CD4-positive, alpha-beta T cell treated with Interleukin-12 subunit alpha and Interleukin-12 subunit beta, for 1 hour (primary cell): ENCODE measurements around the gene TNFRSF11A.

ENCODE experiments used
- DNase-seq: peaks from one replicate; pipeline ENCODE4 v3.0.0-alpha.2; 2020

TNFRSF11A gene

DNA sequence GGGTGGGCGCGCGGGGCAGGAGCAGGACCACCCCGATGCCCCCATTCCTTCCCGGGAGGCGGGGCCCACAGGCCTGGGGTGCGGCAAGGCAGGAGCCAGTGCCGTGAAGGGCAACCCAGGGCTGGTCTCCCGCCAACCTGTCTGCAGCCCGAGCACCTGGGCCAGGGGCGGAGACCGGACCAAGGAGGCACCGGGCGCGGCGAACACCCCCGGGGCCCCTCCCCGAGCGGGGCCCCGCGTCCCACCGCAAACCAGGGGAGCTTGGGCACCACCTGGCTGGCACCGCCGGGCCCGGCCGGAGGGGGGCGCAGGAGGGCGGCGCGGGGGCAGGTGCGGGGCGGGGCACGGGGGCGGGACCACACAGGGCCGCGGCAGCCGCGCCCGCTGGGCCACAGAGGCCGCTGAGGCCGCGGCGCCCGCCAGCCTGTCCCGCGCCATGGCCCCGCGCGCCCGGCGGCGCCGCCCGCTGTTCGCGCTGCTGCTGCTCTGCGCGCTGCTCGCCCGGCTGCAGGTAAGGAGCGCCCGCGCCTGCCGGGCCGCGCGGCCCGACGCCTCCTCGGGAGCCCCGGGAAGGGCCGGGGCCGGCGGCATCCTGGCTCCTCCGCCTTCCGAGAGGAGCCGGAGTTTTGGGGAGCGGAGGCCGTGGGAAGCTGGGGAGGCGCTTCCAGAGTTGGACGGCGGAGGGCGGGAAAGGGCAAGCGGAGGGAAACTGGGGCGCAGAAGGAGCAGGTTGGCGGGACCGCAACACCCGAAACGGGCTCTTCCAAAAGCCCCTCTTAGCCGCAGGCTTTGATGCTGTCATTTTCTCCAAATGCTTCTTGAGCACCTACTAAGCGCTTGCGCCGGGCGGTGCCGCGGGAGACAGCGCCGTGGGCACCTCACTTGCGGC is at the start of gene TNFRSF11A:
TSS of gene TNFRSF11A (plus strand) at position 394 of the 889 bp plus-strand sequence. CDS start at position 437, 43 bp downstream.
- DNase-seq = peak; percentile 65

DNA sequence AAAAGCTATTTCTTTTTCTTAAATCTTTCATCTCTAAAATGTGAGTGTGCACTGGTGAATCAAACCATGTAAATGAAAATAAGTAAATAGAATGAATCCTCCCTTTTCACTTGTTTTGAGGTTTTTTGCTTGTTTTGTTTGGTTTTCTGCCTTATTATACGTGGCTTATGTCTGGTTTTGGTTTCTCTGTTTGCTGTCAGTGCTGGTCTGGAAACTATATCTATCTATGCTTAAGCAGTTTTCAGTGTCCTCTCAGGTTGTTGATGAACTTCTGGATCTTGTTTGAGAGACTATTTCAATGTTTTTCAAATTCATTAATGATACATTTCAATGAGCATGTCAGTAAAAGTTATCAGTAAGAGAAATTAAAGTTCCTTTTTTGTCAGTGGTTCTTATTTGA is 48.1 kb upstream of the TNFRSF11A start:
- DNase-seq = no peak

DNA sequence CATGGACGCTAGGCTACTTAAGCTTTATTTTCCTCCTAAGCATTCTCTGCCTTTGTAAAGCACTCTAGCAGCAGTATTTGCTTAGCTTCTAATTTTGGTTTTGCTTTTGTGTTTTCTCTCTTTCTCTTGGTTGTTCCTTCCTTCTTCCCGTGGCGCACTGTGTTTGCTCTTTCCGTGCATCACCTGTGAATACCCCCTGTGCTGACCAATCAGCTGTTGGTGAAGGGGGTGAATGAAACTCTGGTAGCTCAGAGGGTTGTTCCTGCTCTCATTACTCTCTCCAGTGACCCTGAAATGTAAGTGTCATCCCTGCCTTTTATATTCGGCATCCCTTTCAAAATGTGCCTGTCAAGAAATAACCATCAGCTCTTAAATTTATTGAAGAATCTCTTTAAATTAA is 45.5 kb upstream of the TNFRSF11A start:
- no peak for DNase-seq

DNA sequence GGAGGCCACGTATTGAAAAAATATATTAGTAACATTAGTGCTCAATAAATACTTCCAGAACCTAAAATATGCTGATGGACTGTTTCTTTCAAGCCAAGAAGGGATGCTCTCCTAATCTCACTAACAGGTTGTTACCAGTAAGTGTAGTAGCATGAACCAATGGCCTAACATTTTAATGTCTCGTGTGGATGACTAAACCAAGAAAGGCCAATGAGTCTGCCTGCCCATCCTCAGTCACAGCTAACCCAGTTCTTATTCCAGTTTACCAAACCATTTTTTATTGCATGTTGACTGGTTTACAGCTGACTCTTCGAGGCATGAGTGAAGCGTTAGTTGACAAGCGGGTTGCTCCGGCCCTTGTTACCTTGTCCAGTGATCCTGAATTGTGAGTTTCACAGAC is 45.1 kb upstream of the TNFRSF11A start:
- DNase-seq = no peak

DNA sequence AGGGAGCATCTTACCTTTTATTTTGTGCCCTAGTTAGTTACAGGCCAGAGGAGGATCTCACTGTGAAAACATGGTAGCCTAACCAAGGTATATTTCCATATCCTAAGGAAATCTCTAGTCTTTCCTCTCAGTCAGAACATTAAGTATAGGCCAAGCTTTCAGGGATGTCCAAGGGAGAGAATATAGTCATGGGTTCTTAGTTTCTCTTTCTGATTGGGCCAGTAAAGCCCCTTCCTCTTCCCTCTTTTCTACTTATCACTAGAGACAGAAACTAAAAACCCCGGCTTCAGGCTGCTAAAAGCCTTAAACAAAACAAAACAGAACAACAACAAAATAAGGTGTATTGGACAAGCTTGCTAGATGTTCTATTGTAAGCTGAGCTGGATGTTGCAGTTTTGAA is 44.3 kb upstream of the TNFRSF11A start:
- DNase-seq = no peak

DNA sequence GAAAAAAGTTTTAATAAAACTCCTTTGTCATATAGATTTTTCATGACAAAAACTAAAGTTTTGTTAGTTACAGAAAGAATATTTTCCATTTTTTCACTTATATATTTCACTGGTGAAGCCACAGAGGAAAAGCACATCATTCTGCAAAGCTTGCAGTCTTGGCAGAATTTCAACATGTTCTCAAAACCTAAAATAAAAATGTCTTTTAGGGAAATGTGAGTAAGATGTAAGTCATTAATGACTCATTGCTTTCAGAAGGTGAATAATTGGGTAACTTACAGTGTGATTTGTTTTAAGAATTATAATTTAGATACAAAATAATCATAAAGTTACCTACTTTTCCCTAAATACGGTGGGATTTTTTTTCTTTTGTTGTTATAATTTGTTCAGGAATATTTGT is 43.4 kb upstream of the TNFRSF11A start:
- DNase-seq = no peak

DNA sequence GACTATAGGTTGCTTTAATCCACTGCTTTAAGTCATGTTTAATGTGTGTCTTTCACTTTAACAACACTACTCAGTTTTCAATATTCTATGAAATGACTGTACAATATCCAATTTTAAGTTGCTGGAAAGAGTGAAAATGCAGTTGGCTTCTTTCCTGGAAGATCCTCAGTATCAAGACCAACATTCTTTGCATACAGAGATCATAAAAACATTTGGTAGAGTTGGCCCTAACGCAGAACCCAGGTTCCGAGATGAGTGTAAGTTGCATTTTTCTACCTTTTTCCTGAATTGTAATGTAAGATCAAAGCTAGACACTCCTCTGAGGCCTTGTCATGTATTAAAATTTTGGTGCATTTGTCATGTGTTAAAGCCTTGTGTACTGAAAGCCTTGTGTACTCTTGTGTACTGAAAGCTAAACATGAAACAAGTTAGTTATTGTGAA is 42.9 kb upstream of the TNFRSF11A start:
- no peak for DNase-seq

DNA sequence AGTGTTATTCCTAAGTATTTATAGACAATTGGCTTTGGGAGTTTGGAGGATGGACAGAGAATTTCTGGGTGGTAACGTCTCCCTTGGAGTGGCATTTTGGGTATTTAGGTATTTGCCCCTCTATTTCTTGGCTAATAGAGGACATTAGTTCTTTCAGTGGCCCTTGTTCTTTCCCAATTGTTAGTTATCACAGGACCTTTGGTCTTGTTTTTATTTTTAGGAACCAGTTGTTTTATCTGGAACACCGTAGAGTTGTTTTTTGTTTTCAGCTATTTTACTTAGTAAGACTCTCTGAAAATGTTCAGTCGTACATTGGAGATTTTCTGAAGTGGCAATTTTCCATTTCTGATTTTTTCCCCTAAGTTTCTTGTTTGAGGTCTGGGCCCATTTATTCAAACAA is 40.5 kb upstream of the TNFRSF11A start:
- DNase-seq = no peak

DNA sequence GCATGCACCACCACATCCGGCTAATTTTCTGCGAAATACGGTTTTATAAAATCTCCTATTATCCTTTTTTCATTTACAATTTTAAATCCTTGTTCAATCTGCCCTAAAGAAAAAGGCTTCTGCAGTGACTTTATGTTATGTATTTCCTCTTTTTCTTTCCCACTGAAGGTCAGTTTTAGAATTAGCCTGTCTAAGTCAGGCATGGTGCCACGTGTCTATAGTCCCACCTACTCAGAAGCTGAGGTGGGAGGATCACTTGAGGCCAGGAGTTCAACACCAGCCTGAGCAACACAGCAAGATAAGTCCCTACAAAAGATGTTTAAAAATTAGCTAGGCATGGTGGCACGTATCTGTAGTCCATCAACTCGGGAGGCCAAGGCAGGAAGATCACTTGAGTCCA is 39.8 kb upstream of the TNFRSF11A start:
- DNase-seq = no peak

DNA sequence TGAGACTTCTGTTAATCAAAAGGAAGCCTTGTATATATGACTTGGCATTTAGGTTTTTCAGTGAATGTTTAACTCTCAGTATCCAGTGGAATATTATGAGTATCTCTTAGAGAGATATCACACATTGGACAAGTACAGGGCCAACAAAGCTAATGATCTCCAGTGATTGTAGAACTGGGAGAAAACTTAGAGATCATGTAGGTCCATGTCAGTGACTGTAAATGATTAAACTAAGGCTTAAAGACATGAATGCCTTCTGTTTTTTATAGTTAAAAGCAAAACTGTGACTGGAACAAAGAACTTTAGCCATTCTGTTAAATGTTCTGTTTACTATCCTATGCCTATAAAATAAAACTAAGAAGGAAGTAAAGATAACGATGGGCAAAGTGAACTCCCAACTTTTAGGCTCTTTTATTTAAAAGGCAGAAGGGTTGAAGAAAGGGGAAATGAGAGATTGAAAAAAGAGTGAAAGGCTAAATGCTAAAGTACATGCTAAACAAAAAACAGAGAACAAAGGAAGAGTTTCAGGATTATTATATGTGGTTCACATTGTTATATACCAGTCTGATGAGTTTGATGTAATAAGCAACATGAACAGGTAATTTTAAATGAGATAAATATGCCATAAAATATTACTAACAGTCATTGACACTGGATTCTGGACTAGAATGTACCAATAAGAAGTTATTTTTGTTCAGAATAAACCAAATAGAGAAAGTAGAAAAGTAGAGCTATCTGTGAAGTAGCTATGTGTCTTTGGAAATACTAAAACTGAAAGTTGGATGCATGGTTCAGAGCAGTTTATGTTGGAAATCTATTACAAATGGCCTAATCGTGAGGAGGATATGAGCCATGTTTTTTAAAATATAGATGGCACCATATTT is 37.1 kb upstream of the TNFRSF11A start:
- DNase-seq = no peak

DNA sequence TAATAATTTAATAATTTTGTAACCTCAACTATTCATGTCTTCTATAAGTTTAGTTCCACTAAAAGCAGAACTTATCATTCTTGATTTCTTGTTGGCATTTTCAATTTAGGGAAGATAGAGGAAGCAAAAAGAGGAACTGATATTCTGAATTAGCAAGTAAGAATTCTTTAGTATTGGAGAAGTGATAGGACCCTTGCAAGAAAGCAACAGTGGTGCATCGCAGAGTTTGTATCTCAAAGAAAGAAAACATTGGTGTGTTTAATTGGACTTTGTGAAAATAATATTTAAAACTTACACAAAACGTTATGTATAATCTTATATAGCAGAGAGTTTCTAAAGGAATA is 36.5 kb upstream of the TNFRSF11A start:
- DNase-seq = no peak

DNA sequence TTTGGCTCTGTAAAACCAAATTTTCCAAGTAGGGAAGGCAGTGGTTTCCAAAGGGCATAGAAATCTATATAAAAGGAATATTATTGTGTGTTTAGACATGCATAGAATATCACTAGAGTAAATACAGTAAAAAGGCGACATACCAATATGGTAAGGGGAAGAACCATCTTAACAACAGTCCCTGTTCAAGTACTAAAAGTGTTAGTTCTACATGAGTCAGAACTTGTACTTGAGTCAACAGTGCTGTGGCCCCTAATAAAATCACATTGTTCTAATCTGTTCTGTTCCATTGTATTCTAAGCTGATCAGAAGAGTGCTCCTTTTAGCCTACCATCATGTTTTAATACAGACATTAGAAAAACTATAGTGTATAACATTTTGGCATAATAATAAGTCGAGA is 36.1 kb upstream of the TNFRSF11A start:
- no peak for DNase-seq

DNA sequence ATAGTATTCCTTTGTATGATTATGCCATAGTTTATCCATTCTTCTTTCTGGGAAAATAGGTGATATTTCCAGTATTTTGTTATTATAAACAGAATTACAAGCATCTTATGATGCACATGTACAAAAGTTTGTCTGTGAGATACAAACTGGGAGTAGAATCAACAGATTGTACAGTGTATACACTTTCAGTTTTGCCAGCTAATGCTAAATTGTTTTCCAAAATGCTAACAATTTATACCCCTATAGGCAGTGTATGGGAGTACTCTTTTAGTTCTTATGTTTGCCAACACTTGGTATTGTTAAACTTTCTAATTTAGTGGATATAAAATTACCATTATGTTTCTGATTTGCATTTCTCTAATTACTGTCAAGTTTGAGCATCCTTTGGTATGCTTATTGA is 31.0 kb upstream of the TNFRSF11A start:
- DNase-seq = no peak

DNA sequence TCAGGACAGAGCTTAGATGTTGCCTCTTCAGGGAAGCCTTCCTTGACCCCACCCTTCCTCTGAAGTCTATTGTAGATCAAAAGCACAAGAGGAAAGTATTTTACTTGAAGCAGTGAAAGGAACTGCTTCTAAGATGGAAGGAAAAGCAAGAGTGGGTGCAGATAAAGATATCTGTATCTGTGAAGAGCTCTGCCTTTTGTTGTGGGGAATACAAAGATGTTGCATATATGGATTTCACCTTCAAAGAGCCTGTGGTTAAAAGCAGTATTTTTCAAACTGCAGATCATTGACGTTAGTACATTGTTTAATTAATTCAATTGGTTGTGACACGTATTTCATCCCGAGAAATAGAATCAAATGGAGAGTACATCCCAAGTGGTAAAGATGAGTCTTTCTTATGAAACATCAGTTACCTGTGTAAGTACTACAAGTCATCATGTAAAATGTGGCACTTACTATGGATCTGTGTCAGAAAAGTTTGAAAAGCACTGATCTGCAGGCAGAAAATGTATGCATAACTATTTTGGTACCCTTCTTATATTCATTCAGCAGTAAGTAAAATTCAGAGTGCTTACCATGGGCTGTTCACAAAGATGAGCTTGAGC is 24.6 kb upstream of the TNFRSF11A start:
- DNase-seq = no peak

DNA sequence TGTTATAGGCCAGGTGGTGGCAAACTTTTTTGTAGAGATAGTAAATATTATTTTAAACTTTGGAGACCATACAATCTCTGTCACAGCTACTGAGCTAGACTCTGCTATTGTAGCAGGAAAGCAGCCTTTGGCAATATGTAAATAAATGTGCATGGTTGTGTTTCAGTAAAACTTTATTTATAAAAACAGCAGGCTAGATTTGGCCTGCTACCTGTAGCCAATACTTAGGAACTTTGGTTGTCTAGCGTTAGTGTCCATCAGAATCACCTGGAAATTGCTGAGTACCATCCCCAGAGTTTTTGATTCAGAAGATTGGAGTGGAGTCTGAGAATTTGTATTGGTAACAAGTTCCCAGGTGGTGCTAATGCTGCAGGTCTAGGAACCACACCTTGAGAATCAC is 23.8 kb upstream of the TNFRSF11A start:
- DNase-seq = no peak

DNA sequence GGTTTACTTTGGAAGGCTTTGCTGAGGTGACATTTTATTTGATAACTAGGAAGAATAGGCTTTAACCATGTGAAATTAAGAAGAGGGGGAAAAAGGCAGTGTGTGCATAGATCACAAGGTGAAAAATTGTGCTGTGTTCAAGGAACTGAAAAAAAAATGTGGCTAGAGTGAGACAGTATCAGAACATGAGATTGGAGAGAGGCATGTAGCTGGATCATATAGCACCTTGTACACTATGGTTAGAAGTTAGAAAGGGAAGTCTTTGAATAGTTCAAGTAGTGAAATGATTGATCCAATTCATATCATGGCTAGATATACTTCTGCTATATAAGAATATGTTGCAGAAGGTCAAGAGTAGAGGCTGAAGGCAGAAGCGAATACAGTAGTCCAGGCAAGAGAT is 12.3 kb upstream of the TNFRSF11A start:
- DNase-seq = no peak

DNA sequence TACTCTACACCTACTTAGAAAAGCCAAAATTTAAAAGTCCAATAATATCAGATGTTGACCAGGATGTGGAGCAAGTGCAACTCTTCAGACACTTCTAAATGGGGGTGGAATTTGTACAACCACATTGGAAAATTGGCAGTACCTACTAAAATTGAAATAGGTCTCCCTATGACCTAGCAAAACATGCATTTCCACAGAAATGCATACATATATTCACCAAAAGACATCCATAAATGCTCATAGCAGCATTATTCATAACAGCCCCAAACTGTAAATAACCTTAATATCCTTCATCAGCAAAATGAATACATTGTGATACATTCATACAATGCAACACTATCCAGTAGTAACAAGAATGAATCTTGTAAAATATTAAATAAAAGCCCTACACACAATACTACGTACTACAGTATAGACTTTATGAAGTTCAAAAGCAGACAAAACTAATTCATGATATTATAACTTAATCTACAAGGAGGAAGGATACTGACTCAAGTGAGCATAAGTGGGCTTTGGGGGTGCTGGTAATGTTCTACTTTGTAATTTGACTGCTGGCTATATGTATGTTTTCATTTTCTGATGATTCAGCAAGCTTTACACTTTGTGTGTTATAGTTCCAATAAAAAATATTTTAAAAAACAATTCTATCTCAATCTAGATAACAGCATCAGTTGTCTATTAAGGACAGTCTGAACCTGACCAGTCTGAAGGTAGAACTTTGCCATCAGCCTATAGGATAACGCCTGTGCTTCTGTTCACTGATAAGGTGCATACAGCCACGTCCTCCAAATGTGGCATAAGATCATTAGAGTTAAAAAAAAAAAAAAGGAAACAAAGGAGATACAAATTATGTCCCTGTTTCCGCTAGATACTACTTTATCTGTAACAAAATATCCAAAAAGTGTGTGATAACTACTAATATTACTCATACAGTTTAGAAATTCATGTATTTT is 6.6 kb upstream of the TNFRSF11A start:
- no peak for DNase-seq

DNA sequence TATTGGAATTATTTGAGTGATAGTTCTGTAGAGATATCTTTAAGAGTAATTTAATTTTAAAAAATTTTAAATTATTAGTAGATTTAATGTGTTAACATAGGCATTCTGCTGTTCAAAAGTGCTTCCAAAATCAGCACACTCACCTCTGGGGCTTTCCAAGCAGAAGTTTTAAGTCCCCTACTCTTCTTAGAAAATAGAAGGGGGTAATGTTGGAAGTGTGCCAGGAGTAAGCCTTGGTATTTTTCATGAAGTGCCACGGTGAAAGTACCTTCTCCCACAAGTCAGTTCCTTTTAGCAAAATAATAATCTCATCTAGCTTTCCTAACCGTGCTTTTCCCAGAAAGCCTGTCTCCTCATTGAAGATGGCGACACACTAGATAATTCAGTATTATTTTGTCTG is 3.9 kb upstream of the TNFRSF11A start:
- DNase-seq = no peak

DNA sequence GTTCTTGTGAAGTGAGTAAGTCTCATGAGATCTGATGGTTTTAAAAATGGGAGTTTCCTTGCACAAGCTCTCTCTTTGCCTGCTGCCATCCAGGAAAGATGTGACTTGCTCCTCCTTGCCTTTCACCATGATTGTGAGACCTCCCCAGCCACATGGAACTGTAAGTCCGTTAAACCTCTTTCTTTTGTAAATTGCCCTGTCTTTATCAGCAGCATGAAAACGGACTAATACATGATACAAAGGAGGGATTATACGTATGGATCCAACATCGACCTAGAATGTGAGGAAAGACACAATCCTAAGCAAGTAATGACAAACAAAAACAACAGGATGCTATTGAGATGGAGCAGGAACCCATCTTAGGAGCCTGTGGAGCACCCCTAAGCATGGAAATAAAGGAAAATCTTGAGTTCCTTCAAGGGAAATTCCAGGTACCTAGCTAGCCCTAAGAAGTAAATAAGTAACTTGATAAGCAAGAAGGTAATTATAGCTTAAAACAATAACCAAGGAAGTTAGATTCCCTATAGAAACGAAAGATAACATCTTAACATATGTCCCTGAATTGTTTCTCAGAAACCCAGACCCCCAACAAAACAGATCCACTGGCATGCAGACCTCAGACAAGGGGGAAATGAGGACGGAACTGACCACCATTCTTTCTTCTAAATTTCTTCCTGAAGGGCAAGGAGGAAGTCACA is 1.5 kb upstream of the TNFRSF11A start:
- no peak for DNase-seq

DNA sequence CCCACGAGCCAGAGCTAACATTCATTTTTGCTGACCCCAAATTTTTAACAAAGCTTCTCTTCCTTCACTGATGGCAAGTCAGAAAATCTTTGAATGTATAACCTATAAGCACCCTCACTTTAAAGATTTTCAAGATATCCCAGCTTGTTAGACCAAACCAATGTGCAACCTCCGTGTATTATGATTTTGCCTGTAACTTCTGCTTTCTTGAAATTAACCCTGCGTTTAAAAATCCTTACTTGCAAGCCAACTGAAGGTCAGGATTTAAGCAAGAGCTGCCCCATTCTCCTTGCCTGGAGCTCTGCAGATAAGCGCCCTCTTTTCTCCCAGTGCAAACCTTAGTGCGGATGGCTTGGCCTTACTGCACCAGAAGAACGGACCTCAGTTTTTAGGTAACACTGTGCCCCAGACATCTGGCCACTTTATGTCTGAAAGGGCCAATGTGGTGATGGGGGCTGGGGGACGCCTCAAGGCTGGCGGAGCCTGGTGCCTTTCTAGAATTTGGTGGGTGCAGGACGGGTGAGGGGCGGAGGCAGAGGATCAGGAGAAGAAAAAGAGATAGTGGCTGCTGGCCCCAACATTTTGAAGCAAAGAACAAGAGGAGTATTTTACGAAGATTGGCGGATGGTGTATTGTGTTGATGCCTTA is 805 bp upstream of the TNFRSF11A start:
- DNase-seq = no peak
